ENCODE measurements around the gene FAU.

FAU gene

DNA sequence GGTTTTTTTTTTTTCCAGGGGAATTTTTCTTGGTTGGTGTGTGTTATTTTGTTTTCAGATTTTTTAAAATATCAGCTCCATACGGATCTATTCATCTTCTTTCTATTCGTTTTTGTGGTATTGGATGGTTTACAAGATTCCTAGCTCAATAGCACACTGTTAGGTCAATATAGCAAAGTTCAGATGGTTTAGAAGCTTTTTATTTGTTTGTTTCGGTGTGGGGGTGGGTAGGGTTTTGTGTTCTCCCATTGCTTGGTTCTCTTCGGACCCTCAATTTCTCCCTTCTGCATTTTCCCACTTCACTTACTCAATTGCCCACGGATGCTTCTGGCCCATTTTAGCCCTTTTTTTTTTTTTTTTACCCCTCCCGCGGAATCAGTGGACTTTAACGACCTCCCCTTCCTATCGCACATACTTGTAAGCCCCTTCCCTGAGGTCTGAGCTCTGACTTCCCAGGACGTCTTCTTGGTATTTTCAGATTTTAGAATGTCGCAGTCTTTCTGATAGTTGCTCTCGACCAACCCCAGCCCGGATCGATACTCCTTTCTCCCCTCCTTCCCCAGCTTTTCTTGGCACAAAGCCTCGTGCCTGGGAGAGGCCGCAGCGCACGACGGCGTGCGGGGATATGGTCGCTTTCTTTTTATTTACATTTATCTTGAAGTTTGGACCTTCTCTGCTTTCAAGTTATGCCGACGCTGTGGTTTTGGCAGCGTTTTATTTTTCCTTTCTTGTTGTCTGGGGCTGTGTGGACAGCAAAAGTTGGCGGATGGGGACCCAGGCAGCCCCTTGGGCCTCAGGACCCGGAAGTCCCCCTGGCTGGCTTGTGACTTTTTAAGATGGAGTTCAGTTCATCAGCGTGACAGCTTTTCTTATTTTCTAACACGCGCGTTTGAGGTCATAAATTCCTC, 43.7 kb upstream of the FAU start:
- no peak for TF ChIP-seq ZNF560 (tag by site-specific recombination; IDR thresholded peaks at IDR 0.05; ENCODE audit: borderline replicate concordance)
- no peak for TF ChIP-seq SCRT1 (tag by site-specific recombination; IDR thresholded peaks at IDR 0.05; ENCODE audit: borderline replicate concordance)
- TF ChIP-seq FEZF1 (tag by site-specific recombination; IDR thresholded peaks at IDR 0.05) = no peak
- TF ChIP-seq PRDM10 (tag by site-specific recombination; IDR thresholded peaks at IDR 0.05) = 0 out of 2 replicates have a peak, but pooled peaks have one; percentile 28
- no peaks in the 10 kb centered on the region for H3K9me3 ChIP-seq (ENCODE audit: control insufficient read depth, insufficient read depth, low read depth, low read length)
- no peak overlapping the region for H3K27ac ChIP-seq (ENCODE audit: extremely low read depth, low read depth, low read length)
- H3K4me1 ChIP-seq (ENCODE audit: control insufficient read depth, insufficient read depth, low read length) = no peaks in the 10 kb centered on the region
- H3K36me3 ChIP-seq (ENCODE audit: control insufficient read depth in 2 of 2, insufficient read depth in 1 of 2, low read length in 2 of 2) = no peaks in the 10 kb centered on the region
- no peak overlapping the region for H3K4me3 ChIP-seq (ENCODE audit: low read depth, low read length)
- ChIA-PET CTCF (interaction anchor here (0.6 to 1.2 kb wide), 3 partner anchors 9 to 592 kb away, joined by 3 read pairs; no protein-coding TSS in a partner anchor), POLR2A (interaction anchor here (0.7 kb wide), 1 partner anchor 1539 kb away, joined by 6 read pairs; no protein-coding TSS in a partner anchor)

DNA sequence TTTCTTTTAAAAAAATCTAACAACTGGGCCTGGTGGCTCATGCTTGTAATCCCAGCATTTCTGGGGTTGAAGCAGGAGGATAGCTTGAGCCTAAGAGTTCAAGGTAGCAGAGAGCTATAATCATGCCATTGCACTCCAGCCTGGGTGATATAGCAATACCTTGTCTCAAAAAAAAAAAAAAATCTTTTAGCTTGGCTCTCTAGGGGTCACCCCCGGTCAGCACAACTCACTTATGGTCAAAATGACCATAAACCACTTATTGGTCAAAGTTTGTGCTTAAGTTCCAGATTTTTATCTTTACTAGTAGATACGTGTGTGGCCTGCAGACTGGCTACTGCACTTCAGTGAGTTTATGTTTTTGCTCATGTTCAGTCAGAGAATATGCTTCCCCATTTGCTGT, 41.8 kb upstream of the FAU start:
- ChIA-PET POLR2A (interaction anchor here (1.3 kb wide), 1 partner anchor 29 kb away, joined by 3 read pairs; no protein-coding TSS in a partner anchor), CTCF (interaction anchor here (0.7 kb wide), 1 partner anchor 27 kb away, joined by 3 read pairs; no protein-coding TSS in a partner anchor)
- H3K27ac ChIP-seq (ENCODE audit: extremely low read depth, low read depth, low read length) = no peak overlapping the region
- no peaks in the 10 kb centered on the region for H3K9me3 ChIP-seq (ENCODE audit: control insufficient read depth, insufficient read depth, low read depth, low read length)
- no peak overlapping the region for H3K4me3 ChIP-seq (ENCODE audit: low read depth, low read length)
- no peaks in the 10 kb centered on the region for H3K4me1 ChIP-seq (ENCODE audit: control insufficient read depth, insufficient read depth, low read length)
- TF ChIP-seq PATZ1 (tag by site-specific recombination; IDR thresholded peaks at IDR 0.05) = no peak
- TF ChIP-seq, protein P1, sequence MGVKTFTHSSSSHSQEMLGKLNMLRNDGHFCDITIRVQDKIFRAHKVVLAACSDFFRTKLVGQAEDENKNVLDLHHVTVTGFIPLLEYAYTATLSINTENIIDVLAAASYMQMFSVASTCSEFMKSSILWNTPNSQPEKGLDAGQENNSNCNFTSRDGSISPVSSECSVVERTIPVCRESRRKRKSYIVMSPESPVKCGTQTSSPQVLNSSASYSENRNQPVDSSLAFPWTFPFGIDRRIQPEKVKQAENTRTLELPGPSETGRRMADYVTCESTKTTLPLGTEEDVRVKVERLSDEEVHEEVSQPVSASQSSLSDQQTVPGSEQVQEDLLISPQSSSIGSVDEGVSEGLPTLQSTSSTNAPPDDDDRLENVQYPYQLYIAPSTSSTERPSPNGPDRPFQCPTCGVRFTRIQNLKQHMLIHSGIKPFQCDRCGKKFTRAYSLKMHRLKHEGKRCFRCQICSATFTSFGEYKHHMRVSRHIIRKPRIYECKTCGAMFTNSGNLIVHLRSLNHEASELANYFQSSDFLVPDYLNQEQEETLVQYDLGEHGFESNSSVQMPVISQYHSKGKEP (tag by site-specific recombination; IDR thresholded peaks at IDR 0.05) = no peak
- TF ChIP-seq ZNF184 (tag by site-specific recombination; IDR thresholded peaks at IDR 0.05) = no peak
- no peak for TF ChIP-seq ZNF398 (tag by site-specific recombination; IDR thresholded peaks at IDR 0.05)
- TF ChIP-seq KLF17 (tag by site-specific recombination; IDR thresholded peaks at IDR 0.05) = no peak
- no peak for TF ChIP-seq ZNF704 (tag by site-specific recombination; IDR thresholded peaks at IDR 0.05)
- no peak for TF ChIP-seq ZNF549 (tag by site-specific recombination; IDR thresholded peaks at IDR 0.05)
- no peak for TF ChIP-seq ZNF654 (tag by site-specific recombination; IDR thresholded peaks at IDR 0.05; ENCODE audit: low read depth)
- no peak for TF ChIP-seq ZNF423 (tag by site-specific recombination; IDR thresholded peaks at IDR 0.05)
- no peaks in the 10 kb centered on the region for H3K36me3 ChIP-seq (ENCODE audit: control insufficient read depth in 2 of 2, insufficient read depth in 1 of 2, low read length in 2 of 2)

Data from HEK293 (cell line).